NCI-H2029 treated with DMSO at 0.1 percent for 48 hours (cell line): ENCODE data around the gene ALDH2.
"Not testable (repeated sequence)": the region's sequence is repeated elsewhere in the genome, so short reads cannot be mapped to it uniquely, and the experiment has no call there.

Source experiments
- DNase-seq: peaks from one replicate; lab custom pipeline; 2025; lab: John Stamatoyannopoulos, UW

ALDH2 gene

GRCh38 chr12:111759271-111759670 lies 7.5 kb upstream of the ALDH2 start:
- no peak for DNase-seq

- no peak for DNase-seq
Observed at GRCh38 chr12:111759991-111760390, 6.7 kb upstream of the ALDH2 start.

- no peak for DNase-seq
Observed at GRCh38 chr12:111761099-111761498, 5.6 kb upstream of the ALDH2 start.

GRCh38 chr12:111761706-111762105 lies 5.0 kb upstream of the ALDH2 start:
- no peak for DNase-seq

- not testable (repeated sequence) for DNase-seq
Observed at GRCh38 chr12:111763552-111763951, 3.2 kb upstream of the ALDH2 start.

- no peak for DNase-seq
Observed at GRCh38 chr12:111764120-111764821, 2.5 kb upstream of the ALDH2 start.

GRCh38 chr12:111767362-111768158 lies 827 bp downstream of the ALDH2 start:
- DNase-seq: no peak

- DNase-seq: no peak
Observed at GRCh38 chr12:111768159-111768895, 1.6 kb downstream of the ALDH2 start.

GRCh38 chr12:111769599-111769998 lies 2.9 kb downstream of the ALDH2 start:
- DNase-seq: no peak

GRCh38 chr12:111773801-111774551 lies 7.2 kb downstream of the ALDH2 start:
- DNase-seq: peak; percentile 75

GRCh38 chr12:111775205-111776193 lies 8.8 kb downstream of the ALDH2 start:
- peak; percentile 82 for DNase-seq

- DNase-seq: no peak
Observed at GRCh38 chr12:111776836-111777344, 10.2 kb downstream of the ALDH2 start.

- DNase-seq: no peak
Observed at GRCh38 chr12:111777345-111778045, 10.8 kb downstream of the ALDH2 start.

GRCh38 chr12:111780166-111780565 lies 13.4 kb downstream of the ALDH2 start:
- DNase-seq: no peak

- DNase-seq: no peak
Observed at GRCh38 chr12:111780615-111781014, 13.9 kb downstream of the ALDH2 start.

GRCh38 chr12:111781085-111781658 lies 14.4 kb downstream of the ALDH2 start:
- no peak for DNase-seq

- no peak for DNase-seq
Observed at GRCh38 chr12:111783046-111783445, 16.3 kb downstream of the ALDH2 start.

- DNase-seq: no peak
Observed at GRCh38 chr12:111784953-111785352, 18.2 kb downstream of the ALDH2 start.

GRCh38 chr12:111785651-111786050 lies 18.9 kb downstream of the ALDH2 start:
- DNase-seq: no peak
